ENCODE data around the gene IFNK. TPM values are rescaled to one million over a fixed set of nuclear protein-coding genes. Genes with fewer than 3 reads are reported as not detected.

Gene IFNK
- total RNA-seq (not detected), total RNA-seq (0 reads per million in 29 experiments)
- total RNA-seq (2013), result not detected

DNA sequence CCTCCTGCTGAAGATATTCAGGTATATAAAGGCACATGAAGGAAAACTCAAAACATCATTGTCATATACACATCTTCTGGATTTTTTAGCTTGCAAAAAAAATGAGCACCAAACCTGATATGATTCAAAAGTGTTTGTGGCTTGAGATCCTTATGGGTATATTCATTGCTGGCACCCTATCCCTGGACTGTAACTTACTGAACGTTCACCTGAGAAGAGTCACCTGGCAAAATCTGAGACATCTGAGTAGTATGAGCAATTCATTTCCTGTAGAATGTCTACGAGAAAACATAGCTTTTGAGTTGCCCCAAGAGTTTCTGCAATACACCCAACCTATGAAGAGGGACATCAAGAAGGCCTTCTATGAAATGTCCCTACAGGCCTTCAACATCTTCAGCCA is at the start of gene IFNK:
Gene IFNK (plus strand): TSS at position 55 of the 400 bp plus-strand sequence. CDS start 47 bp downstream, at position 102.
- Histone ChIP-seq H3K4me1 (ENCODE audit: control insufficient read depth in 1 of 2, extremely low read depth in 1 of 2, insufficient read depth in 2 of 2, low read length in 2 of 2) (peaks cover 4 to 16% of the 10 kb centered on the region in 2 experiments), H3K36me3 (ENCODE audit: control insufficient read depth in 2 of 2, extremely low read depth in 1 of 2, insufficient read depth in 1 of 2, low read length in 1 of 2) (no peaks in the 10 kb centered on the region), H3K9me3 (no peaks in the 10 kb centered on the region), H3K4me3 (ENCODE audit: control insufficient read depth in 1 of 2, extremely low read depth in 1 of 2, low read length in 1 of 2) (no peak within 1 kb of the TSS), H3K27ac (ENCODE audit: low read length) (no peak within 1 kb of the TSS), H3K27me3 (replicated peaks in 1 of 2; ENCODE audit: control insufficient read depth in 2 of 2, extremely low read depth in 1 of 2, insufficient read depth in 2 of 2, low read length in 1 of 2) (peaks cover 0 to 17% of the 10 kb centered on the region in 2 experiments)
- H3K27me3 Mint-ChIP-seq, result peaks cover 0 to 3% of the 10 kb centered on the region in 2 donors
- ATAC-seq (replicated peaks in 1 of 4) (no peak), DNase-seq (no peak)
- H3K36me3 Mint-ChIP-seq, result peaks cover 3% of the 10 kb centered on the region
- H3K4me1 Mint-ChIP-seq, result peaks cover 0 to 8% (median 5%) of the 10 kb centered on the region in 3 donors
- no peak within 1 kb of the TSS for H3K27ac Mint-ChIP-seq
- 83% methylated on average over 1 of the region's 2 CpGs for WGBS (ENCODE audit: insufficient coverage)
- CTCF ChIA-PET, result interaction anchor here (0.6 to 3.5 kb wide), 2 partner anchors 35 to 191 kb away, joined by 3 to 12 read pairs; no protein-coding TSS in a partner anchor
- H3K4me3 Mint-ChIP-seq, result no peak within 1 kb of the TSS
- no peaks in the 10 kb centered on the region for H3K9me3 Mint-ChIP-seq
- POLR2A ChIA-PET, result no interaction called here

- Mint-ChIP-seq H3K4me3 (no peak overlapping the region), H3K36me3 (peaks cover 16% of the 10 kb centered on the region), H3K9me3 (peaks cover 11 to 23% (median 12%) of the 10 kb centered on the region in 3 donors), H3K27ac (no peak overlapping the region), H3K27me3 (no peaks in the 10 kb centered on the region), H3K4me1 (no peaks in the 10 kb centered on the region)
- no peak for DNase-seq
- Histone ChIP-seq H3K4me3 (ENCODE audit: control insufficient read depth in 1 of 2, extremely low read depth in 1 of 2, low read length in 1 of 2) (no peak overlapping the region), H3K27me3 (replicated peaks in 1 of 2; ENCODE audit: control insufficient read depth in 2 of 2, extremely low read depth in 1 of 2, insufficient read depth in 2 of 2, low read length in 1 of 2) (no peaks in the 10 kb centered on the region), H3K36me3 (ENCODE audit: control insufficient read depth in 2 of 2, extremely low read depth in 1 of 2, insufficient read depth in 1 of 2, low read length in 1 of 2) (no peaks in the 10 kb centered on the region), H3K9me3 (no peaks in the 10 kb centered on the region), H3K27ac (ENCODE audit: low read length) (no peak overlapping the region), H3K4me1 (ENCODE audit: control insufficient read depth in 1 of 2, extremely low read depth in 1 of 2, insufficient read depth in 2 of 2, low read length in 2 of 2) (no peaks in the 10 kb centered on the region)
- 100% methylated on average over 1 of the region's 1 CpG for WGBS (ENCODE audit: insufficient coverage)
- ChIA-PET POLR2A (no interaction called here), CTCF (no interaction called here)
- no peak for ATAC-seq (replicated peaks in 1 of 4)
Observed at GRCh38 chr9:27474305-27474704, 49.8 kb upstream of the IFNK start.

- H3K4me1 Mint-ChIP-seq, result no peaks in the 10 kb centered on the region
- H3K27ac ChIP-seq (ENCODE audit: low read length), result no peak overlapping the region
- DNase-seq, result no peak
- H3K27me3 ChIP-seq (replicated peaks in 1 of 2; ENCODE audit: control insufficient read depth in 2 of 2, extremely low read depth in 1 of 2, insufficient read depth in 2 of 2, low read length in 1 of 2), result no peaks in the 10 kb centered on the region
- POLR2A ChIA-PET, result no interaction called here
- no peak overlapping the region for H3K4me3 Mint-ChIP-seq
- H3K36me3 Mint-ChIP-seq, result peaks cover 16% of the 10 kb centered on the region
- no peaks in the 10 kb centered on the region for H3K4me1 ChIP-seq (ENCODE audit: control insufficient read depth in 1 of 2, extremely low read depth in 1 of 2, insufficient read depth in 2 of 2, low read length in 2 of 2)
- no peak overlapping the region for H3K4me3 ChIP-seq (ENCODE audit: control insufficient read depth in 1 of 2, extremely low read depth in 1 of 2, low read length in 1 of 2)
- H3K9me3 ChIP-seq, result no peaks in the 10 kb centered on the region
- H3K9me3 Mint-ChIP-seq, result peaks cover 11 to 25% (median 14%) of the 10 kb centered on the region in 3 donors
- no peak overlapping the region for H3K27ac Mint-ChIP-seq
- ATAC-seq (replicated peaks in 1 of 4), result no peak
- CTCF ChIA-PET, result no interaction called here
- WGBS (ENCODE audit: insufficient coverage), result 100% methylated on average over 3 of the region's 7 CpGs
- H3K36me3 ChIP-seq (ENCODE audit: control insufficient read depth in 2 of 2, extremely low read depth in 1 of 2, insufficient read depth in 1 of 2, low read length in 1 of 2), result no peaks in the 10 kb centered on the region
- H3K27me3 Mint-ChIP-seq, result no peaks in the 10 kb centered on the region
Observed at GRCh38 chr9:27475057-27475595, 49.0 kb upstream of the IFNK start.

GRCh38 chr9:27476870-27477515 is 47.1 kb upstream of the IFNK start:
- ATAC-seq (replicated peaks in 1 of 4) (no peak), DNase-seq (no peak)
- Histone ChIP-seq H3K9me3 (no peaks in the 10 kb centered on the region), H3K4me1 (ENCODE audit: control insufficient read depth in 1 of 2, extremely low read depth in 1 of 2, insufficient read depth in 2 of 2, low read length in 2 of 2) (no peaks in the 10 kb centered on the region), H3K27ac (ENCODE audit: low read length) (no peak overlapping the region), H3K4me3 (ENCODE audit: control insufficient read depth in 1 of 2, extremely low read depth in 1 of 2, low read length in 1 of 2) (no peak overlapping the region), H3K27me3 (replicated peaks in 1 of 2; ENCODE audit: control insufficient read depth in 2 of 2, extremely low read depth in 1 of 2, insufficient read depth in 2 of 2, low read length in 1 of 2) (no peaks in the 10 kb centered on the region), H3K36me3 (ENCODE audit: control insufficient read depth in 2 of 2, extremely low read depth in 1 of 2, insufficient read depth in 1 of 2, low read length in 1 of 2) (no peaks in the 10 kb centered on the region)
- Mint-ChIP-seq H3K36me3 (peaks cover 16% of the 10 kb centered on the region), H3K27ac (no peak overlapping the region), H3K4me1 (no peaks in the 10 kb centered on the region), H3K4me3 (no peak overlapping the region), H3K27me3 (no peaks in the 10 kb centered on the region), H3K9me3 (peaks cover 11 to 25% (median 14%) of the 10 kb centered on the region in 3 donors)
- ChIA-PET CTCF (no interaction called here), POLR2A (no interaction called here)
- WGBS (ENCODE audit: insufficient coverage), result 74% methylated on average over 5 of the region's 6 CpGs

GRCh38 chr9:27478322-27478721 is 45.8 kb upstream of the IFNK start:
- no peak overlapping the region for H3K27ac Mint-ChIP-seq
- H3K4me3 Mint-ChIP-seq, result no peak overlapping the region
- H3K27me3 Mint-ChIP-seq, result no peaks in the 10 kb centered on the region
- H3K36me3 Mint-ChIP-seq, result peaks cover 16% of the 10 kb centered on the region
- no peaks in the 10 kb centered on the region for H3K36me3 ChIP-seq (ENCODE audit: control insufficient read depth in 2 of 2, extremely low read depth in 1 of 2, insufficient read depth in 1 of 2, low read length in 1 of 2)
- POLR2A ChIA-PET, result no interaction called here
- CTCF ChIA-PET, result no interaction called here
- H3K27me3 ChIP-seq (replicated peaks in 1 of 2; ENCODE audit: control insufficient read depth in 2 of 2, extremely low read depth in 1 of 2, insufficient read depth in 2 of 2, low read length in 1 of 2), result no peaks in the 10 kb centered on the region
- H3K4me3 ChIP-seq (ENCODE audit: control insufficient read depth in 1 of 2, extremely low read depth in 1 of 2, low read length in 1 of 2), result no peak overlapping the region
- H3K4me1 ChIP-seq (ENCODE audit: control insufficient read depth in 1 of 2, extremely low read depth in 1 of 2, insufficient read depth in 2 of 2, low read length in 2 of 2), result no peaks in the 10 kb centered on the region
- H3K9me3 ChIP-seq, result no peaks in the 10 kb centered on the region
- no peak overlapping the region for H3K27ac ChIP-seq (ENCODE audit: low read length)
- WGBS (ENCODE audit: insufficient coverage), result no CpG with 5 or more reads among the region's 1 CpG
- H3K4me1 Mint-ChIP-seq, result peaks cover 0 to 2% (median 0%) of the 10 kb centered on the region in 3 donors
- DNase-seq (no peak), ATAC-seq (replicated peaks in 1 of 4) (no peak)
- H3K9me3 Mint-ChIP-seq, result peaks cover 11 to 25% (median 14%) of the 10 kb centered on the region in 3 donors

DNA sequence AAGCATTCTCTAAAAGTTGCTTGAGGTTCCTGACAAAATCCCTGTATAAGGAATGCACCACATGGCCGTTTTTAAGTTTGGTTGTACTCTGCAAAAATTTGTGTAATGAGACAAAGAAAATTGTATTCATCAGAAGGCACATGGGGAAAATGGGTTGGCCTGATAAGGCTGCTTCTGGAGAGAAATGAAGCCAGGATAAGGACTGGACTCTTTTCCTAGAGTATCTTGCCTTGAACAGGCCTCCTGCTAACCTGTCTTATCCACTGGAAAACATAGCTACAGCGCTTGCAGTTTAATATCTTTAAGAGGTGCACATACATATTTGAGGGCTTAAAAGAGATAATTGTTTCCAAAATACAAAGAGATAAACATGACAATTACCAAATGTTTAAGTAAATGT is 41.4 kb upstream of the IFNK start:
- no peak overlapping the region for H3K4me3 ChIP-seq (ENCODE audit: control insufficient read depth in 1 of 2, extremely low read depth in 1 of 2, low read length in 1 of 2)
- H3K36me3 ChIP-seq (ENCODE audit: control insufficient read depth in 2 of 2, extremely low read depth in 1 of 2, insufficient read depth in 1 of 2, low read length in 1 of 2), result no peaks in the 10 kb centered on the region
- H3K4me1 ChIP-seq (ENCODE audit: control insufficient read depth in 1 of 2, extremely low read depth in 1 of 2, insufficient read depth in 2 of 2, low read length in 2 of 2), result peaks cover 9 to 10% of the 10 kb centered on the region in 2 experiments
- H3K9me3 ChIP-seq, result no peaks in the 10 kb centered on the region
- no peak overlapping the region for H3K27ac Mint-ChIP-seq
- POLR2A ChIA-PET, result no interaction called here
- H3K9me3 Mint-ChIP-seq, result peaks cover 9 to 17% (median 10%) of the 10 kb centered on the region in 3 donors
- DNase-seq (no peak), ATAC-seq (replicated peaks in 1 of 4) (no peak)
- peaks cover 6% of the 10 kb centered on the region for H3K36me3 Mint-ChIP-seq
- CTCF ChIA-PET, result no interaction called here
- H3K4me3 Mint-ChIP-seq, result no peak overlapping the region
- H3K27ac ChIP-seq (ENCODE audit: low read length), result no peak overlapping the region
- peaks cover 16 to 28% (median 18%) of the 10 kb centered on the region in 3 donors for H3K4me1 Mint-ChIP-seq
- H3K27me3 ChIP-seq (replicated peaks in 1 of 2; ENCODE audit: control insufficient read depth in 2 of 2, extremely low read depth in 1 of 2, insufficient read depth in 2 of 2, low read length in 1 of 2), result no peaks in the 10 kb centered on the region
- H3K27me3 Mint-ChIP-seq, result no peaks in the 10 kb centered on the region
- no CpG with 5 or more reads among the region's 2 CpGs for WGBS (ENCODE audit: insufficient coverage)

All from T-cell (primary cell).